IgD-negative memory B cell (primary cell): ENCODE data around the gene RRAGD. TPM values are rescaled to one million over a fixed set of nuclear protein-coding genes. Genes with fewer than 3 reads are reported as not detected.

Experiments used
- H3K27ac Mint-ChIP-seq, 3 donors: one replicate each; pipeline ENCODE4 v1.8.0; 2020 to 2022; ENCODE audit warnings: mild to moderate bottlenecking in 3 of 3, mixed read lengths in 3 of 3, moderate library complexity in 1 of 3
- H3K27me3 Mint-ChIP-seq: one replicate; pipeline ENCODE4 v1.8.0; 2021; ENCODE audit warnings: mixed read lengths
- H3K36me3 Mint-ChIP-seq: one replicate; pipeline ENCODE4 v1.8.0; 2020; ENCODE audit warnings: mild to moderate bottlenecking, mixed read lengths
- H3K4me1 Mint-ChIP-seq, 3 donors: one replicate each; pipeline ENCODE4 v1.8.0; 2020 to 2022; ENCODE audit warnings: mixed read lengths in 3 of 3, mild to moderate bottlenecking in 1 of 3
- H3K4me3 Mint-ChIP-seq, 4 donors: one replicate each; pipeline ENCODE4 v1.8.0; 2020 to 2022; ENCODE audit warnings: mild to moderate bottlenecking in 4 of 4, mixed read lengths in 4 of 4, moderate library complexity in 3 of 4
- H3K9me3 Mint-ChIP-seq, 3 donors: one replicate each; pipeline ENCODE4 v1.8.0; 2020 to 2021; ENCODE audit warnings: mixed read lengths in 3 of 3, mild to moderate bottlenecking in 1 of 3
- polyA plus RNA-seq: library from polyadenylated mRNA; unstranded; fragments of 300-500 nt; fragmentation: Illumina TruSeq; gene quantifications from one replicate; pipeline ENCODE4 v1.2.3, GENCODE V29; 2021

The RRAGD gene
- polyA plus RNA-seq, 1 donor from 2014 or later = 1.0 TPM

DNA sequence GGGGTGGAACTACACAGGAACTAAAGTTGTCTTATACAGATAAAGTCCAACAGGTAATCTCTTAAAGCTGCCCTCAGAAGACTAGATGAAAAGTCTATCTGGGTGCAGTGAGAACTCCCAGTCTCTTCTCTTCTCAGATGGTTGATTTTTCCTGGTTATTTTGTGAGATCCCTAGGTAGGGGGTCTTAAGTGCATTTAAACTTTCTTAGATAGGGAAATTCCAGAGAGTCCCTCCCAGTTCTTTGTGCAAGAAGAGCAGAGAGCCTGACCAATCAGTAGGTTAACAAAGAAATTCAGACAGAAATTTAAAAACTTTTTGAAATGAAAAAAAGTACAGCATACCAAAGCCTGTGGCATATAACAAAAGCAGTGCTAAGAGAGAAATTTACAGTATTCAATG is 95.0 kb downstream of the RRAGD start:
- H3K9me3 Mint-ChIP-seq = no peaks in the 10 kb centered on the region
- H3K27ac Mint-ChIP-seq = peak overlapping the region in 1 of 3 donors; percentile 44
- no peak overlapping the region for H3K4me3 Mint-ChIP-seq
- H3K4me1 Mint-ChIP-seq = peaks cover 20 to 45% (median 31%) of the 10 kb centered on the region in 3 donors
- peaks cover 6% of the 10 kb centered on the region for H3K36me3 Mint-ChIP-seq
- H3K27me3 Mint-ChIP-seq = no peaks in the 10 kb centered on the region

DNA sequence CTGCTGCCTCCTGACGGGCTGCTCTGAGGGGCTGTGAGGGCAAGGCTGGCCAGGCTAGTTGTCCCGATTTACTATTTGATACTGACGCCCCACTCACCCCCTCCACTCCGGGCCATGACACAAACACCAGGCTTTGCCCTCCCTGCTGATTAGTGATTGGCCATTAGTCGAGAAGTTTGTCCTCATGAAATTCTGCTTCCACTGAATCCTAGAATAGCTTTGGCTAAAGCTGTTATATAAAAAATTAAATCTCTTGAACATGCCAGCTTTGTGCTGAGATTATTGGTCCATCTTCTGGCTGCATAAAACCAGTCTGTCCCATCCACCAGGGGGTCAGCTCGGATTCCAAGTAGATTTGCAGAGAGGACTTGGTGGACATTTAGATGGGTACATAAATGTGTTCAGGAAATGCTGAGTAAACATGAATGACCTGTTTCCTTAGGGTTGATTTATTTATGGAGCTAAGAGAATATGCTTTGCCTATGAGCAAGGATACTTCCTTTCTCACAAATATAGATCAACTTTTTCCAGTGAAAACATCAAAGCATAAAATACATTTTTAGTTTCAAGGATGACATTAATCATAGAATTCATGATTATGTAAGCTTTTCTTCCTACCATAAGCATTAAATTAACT is 96.7 kb downstream of the RRAGD start, which contains the start of gene GABRR2:
Gene GABRR2, minus strand, starts transcription at position 51 of the 637 bp plus-strand sequence. CDS start 134 bp downstream, outside the sequence.
- no peak within 1 kb of the TSS for H3K27ac Mint-ChIP-seq
- H3K36me3 Mint-ChIP-seq = peaks cover 2% of the 10 kb centered on the region
- no peaks in the 10 kb centered on the region for H3K27me3 Mint-ChIP-seq
- no peaks in the 10 kb centered on the region for H3K9me3 Mint-ChIP-seq
- H3K4me3 Mint-ChIP-seq = no peak within 1 kb of the TSS
- peaks cover 24 to 34% (median 30%) of the 10 kb centered on the region in 3 donors for H3K4me1 Mint-ChIP-seq

DNA sequence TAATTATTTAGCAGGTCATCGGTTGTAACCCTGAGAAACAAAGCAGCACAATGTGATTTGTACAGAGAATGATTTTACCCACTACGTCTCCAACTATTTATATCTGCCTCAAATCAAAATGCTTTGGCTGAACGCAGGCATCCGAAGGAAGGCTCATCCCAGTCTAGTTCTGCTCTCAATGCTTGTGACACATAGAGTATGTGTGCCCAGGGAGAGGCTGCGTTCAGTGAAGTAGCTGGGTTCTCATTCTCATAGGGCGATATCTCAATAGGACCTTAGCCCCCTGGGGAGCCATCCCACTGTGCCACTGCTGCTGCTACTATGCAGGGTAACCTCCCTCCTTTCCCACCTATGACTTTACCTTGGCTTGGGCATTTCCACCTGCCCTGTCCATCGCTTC is 97.4 kb downstream of the RRAGD start:
- Mint-ChIP-seq H3K27me3 (no peaks in the 10 kb centered on the region), H3K9me3 (no peaks in the 10 kb centered on the region), H3K4me3 (no peak overlapping the region), H3K4me1 (peaks cover 18 to 27% (median 23%) of the 10 kb centered on the region in 3 donors), H3K36me3 (peaks cover 2% of the 10 kb centered on the region), H3K27ac (no peak overlapping the region)

Other genes starting within 250 kb of the RRAGD start
- not detected for gene GABRR1, start 194.9 kb downstream of the RRAGD start, polyA plus RNA-seq
- gene GABRR2, start 97.0 kb downstream of the RRAGD start, polyA plus RNA-seq = 0.13 TPM
- gene UBE2J1, start 59.6 kb downstream of the RRAGD start, polyA plus RNA-seq = 193 TPM
- 6.6 TPM for gene ANKRD6, start 20.9 kb upstream of the RRAGD start, polyA plus RNA-seq
- gene LYRM2, start 226.5 kb upstream of the RRAGD start, polyA plus RNA-seq = 77.2 TPM